Activated CD4-positive, alpha-beta memory T cell treated with anti-CD3 and anti-CD28 coated beads for 36 hours (primary cell): Measurements from ENCODE around the gene MX1. TPM values are rescaled to one million over a fixed set of nuclear protein-coding genes. Genes with fewer than 3 reads are reported as not detected.

ENCODE experiments used
- CTCF ChIA-PET: fragments of 350-600 bp; sonication (Branson Sonifier 250); formaldehyde crosslinking; loops from one replicate; lab custom pipeline; 2021; ENCODE audit warnings: antibody characterized with exemption, inconsistent platforms; lab: Charles Lee
- POLR2A ChIA-PET: fragments of 350-600 bp; sonication (Branson Sonifier 250); formaldehyde crosslinking; loops from one replicate; lab custom pipeline; 2021; ENCODE audit warnings: antibody characterized with exemption; lab: Charles Lee
- DNase-seq: peaks from one replicate; pipeline ENCODE4 v3.0.0-alpha.2; 2020
- H3K27ac Mint-ChIP-seq: one replicate; pipeline ENCODE4 v1.8.0; 2021; ENCODE audit warnings: mixed read lengths
- H3K27me3 Mint-ChIP-seq: one replicate; pipeline ENCODE4 v1.8.0; 2021; ENCODE audit warnings: mixed read lengths
- H3K36me3 Mint-ChIP-seq: one replicate; pipeline ENCODE4 v1.8.0; 2021; ENCODE audit warnings: mixed read lengths
- H3K4me1 Mint-ChIP-seq: one replicate; pipeline ENCODE4 v1.8.0; 2021; ENCODE audit warnings: low read depth, mixed read lengths
- H3K4me3 Mint-ChIP-seq: one replicate; pipeline ENCODE4 v1.8.0; 2021; ENCODE audit warnings: mild to moderate bottlenecking, mixed read lengths
- H3K9me3 Mint-ChIP-seq: one replicate; pipeline ENCODE4 v1.8.0; 2021; ENCODE audit warnings: mixed read lengths
- intact Hi-C: fragments of 100-400 bp; cut with micrococcal nuclease; formaldehyde crosslinking; loops from one replicate; pipeline ENCODE4 v1.15.1; 2023
- total RNA-seq, 2 experiments: library from RNA; stranded (reverse); gene quantifications; one replicate each; pipeline ENCODE4 v1.2.3, GENCODE V29; 2021

The MX1 gene
- total RNA-seq, 2 experiments from 2014 or later, result 106 TPM

DNA sequence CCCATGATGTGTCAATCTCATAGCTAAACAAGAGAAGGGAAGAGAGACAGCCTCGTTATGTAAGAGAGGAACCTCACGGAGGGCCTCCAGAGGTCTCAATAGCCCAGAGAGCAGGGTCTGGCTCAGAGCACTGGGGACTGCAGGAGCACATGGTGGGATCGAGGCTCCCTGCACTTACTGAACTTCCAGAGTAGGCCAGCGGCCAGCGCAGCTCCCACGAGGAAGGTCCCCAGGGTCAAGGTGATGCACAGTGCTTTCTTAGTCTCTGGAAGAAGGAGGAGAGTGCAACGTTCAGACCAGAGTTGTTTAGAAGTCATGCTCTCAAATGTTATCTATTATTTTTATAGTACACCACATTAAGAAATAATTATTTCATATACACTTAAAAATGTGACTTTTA is 63.3 kb downstream of the MX1 start:
- H3K4me1 Mint-ChIP-seq, result no peaks in the 10 kb centered on the region
- no peak overlapping the region for H3K27ac Mint-ChIP-seq
- peaks cover 17% of the 10 kb centered on the region for H3K27me3 Mint-ChIP-seq
- intact Hi-C loops, result no loop called here
- no peaks in the 10 kb centered on the region for H3K9me3 Mint-ChIP-seq
- POLR2A ChIA-PET, result no interaction called here
- H3K4me3 Mint-ChIP-seq, result no peak overlapping the region
- no peaks in the 10 kb centered on the region for H3K36me3 Mint-ChIP-seq
- CTCF ChIA-PET, result no interaction called here
- no peak for DNase-seq

DNA sequence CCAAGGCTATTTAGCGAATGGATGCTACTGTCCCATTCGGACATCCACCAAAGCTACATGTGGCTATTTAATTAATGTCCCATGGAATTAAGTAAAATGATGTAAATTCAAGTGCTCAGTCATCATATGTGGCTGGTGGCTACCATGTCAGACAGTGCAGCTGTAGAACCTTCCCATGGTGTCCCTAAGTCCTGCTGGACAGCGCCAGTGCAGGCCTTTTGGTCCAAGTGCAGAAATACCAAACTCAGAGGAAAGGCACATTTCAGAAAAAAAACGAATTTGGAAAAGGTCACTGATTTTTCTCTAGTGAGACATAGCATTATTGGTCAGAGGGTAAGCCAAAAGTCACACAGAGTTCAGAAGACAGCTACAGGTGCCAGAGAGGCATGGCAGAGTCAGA is 64.3 kb downstream of the MX1 start:
- H3K4me3 Mint-ChIP-seq, result no peak overlapping the region
- CTCF ChIA-PET, result no interaction called here
- no peaks in the 10 kb centered on the region for H3K4me1 Mint-ChIP-seq
- peaks cover 17% of the 10 kb centered on the region for H3K27me3 Mint-ChIP-seq
- POLR2A ChIA-PET, result no interaction called here
- DNase-seq, result no peak
- intact Hi-C loops, result no loop called here
- H3K27ac Mint-ChIP-seq, result no peak overlapping the region
- H3K9me3 Mint-ChIP-seq, result no peaks in the 10 kb centered on the region
- H3K36me3 Mint-ChIP-seq, result no peaks in the 10 kb centered on the region

DNA sequence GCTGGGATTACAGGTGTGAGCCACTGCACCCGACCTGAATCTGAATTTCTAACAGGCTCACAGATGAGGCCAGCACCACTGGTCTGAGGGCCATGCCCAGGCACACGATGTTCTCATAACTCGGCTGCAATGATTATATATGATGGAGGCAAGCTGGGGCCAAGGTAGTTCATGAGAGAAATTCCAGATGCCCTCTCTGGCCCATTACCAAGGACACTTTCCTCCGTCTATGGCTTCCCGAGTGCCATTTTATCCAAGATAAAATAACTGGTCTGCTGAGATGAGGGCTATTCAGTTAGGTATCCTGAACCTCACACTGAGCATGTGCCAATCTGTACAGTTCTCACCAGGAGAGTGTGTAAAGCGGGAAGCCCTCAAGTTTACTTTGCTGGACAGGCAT is 65.4 kb downstream of the MX1 start:
- no peak for DNase-seq
- no peak overlapping the region for H3K27ac Mint-ChIP-seq
- H3K27me3 Mint-ChIP-seq, result peaks cover 16% of the 10 kb centered on the region
- no peaks in the 10 kb centered on the region for H3K9me3 Mint-ChIP-seq
- POLR2A ChIA-PET, result no interaction called here
- no peak overlapping the region for H3K4me3 Mint-ChIP-seq
- no peaks in the 10 kb centered on the region for H3K36me3 Mint-ChIP-seq
- H3K4me1 Mint-ChIP-seq, result no peaks in the 10 kb centered on the region
- intact Hi-C loops, result no loop called here
- CTCF ChIA-PET, result interaction anchor here (0.6 kb wide), 1 partner anchor 228 kb away, joined by 3 read pairs; no protein-coding TSS in a partner anchor

DNA sequence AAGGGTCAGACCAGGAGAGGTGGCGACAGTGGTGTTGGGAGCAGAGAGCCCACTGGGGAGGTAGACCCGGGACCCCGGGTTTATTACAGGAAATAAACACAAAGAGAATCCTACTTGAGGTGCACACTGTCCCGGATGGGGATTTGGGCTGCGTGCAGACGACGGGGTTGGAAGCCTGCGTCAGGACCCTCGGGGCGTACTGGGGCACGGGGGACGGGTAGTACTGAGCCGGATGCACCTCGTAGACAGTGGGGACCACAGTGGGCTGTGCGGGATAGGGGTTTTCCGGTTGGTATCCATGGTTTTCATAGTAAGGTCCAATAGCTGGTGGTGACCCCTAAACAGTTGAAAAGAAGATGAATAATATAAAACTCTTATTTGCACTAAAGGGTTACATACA is 68.2 kb downstream of the MX1 start:
- intact Hi-C loops, result no loop called here
- CTCF ChIA-PET, result no interaction called here
- no peaks in the 10 kb centered on the region for H3K9me3 Mint-ChIP-seq
- no peak for DNase-seq
- peaks cover 10% of the 10 kb centered on the region for H3K27me3 Mint-ChIP-seq
- POLR2A ChIA-PET, result no interaction called here
- no peaks in the 10 kb centered on the region for H3K36me3 Mint-ChIP-seq
- H3K4me3 Mint-ChIP-seq, result no peak overlapping the region
- H3K27ac Mint-ChIP-seq, result no peak overlapping the region
- H3K4me1 Mint-ChIP-seq, result no peaks in the 10 kb centered on the region

DNA sequence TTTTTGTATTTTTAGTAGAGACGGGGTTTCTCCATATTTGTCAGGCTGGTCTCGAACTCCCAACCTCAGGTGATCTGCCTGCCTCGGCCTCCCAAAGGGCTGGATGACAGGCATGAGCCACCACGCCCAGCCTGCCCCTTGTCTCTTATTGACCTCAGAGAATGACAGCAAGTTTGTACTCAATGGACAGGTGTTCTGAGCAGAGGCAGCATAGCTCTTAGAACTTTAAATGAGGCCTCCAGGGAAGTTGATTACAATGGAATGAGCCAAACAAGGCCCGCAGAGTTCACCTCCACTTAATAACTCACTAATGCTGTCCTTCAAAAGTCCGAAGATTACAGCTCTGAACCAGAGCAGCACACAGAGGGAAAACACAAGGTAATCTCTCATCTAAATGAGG is 71.0 kb downstream of the MX1 start:
- Mint-ChIP-seq H3K27me3 (peaks cover 16% of the 10 kb centered on the region), H3K36me3 (no peaks in the 10 kb centered on the region), H3K27ac (no peak overlapping the region), H3K4me1 (no peaks in the 10 kb centered on the region), H3K4me3 (no peak overlapping the region), H3K9me3 (no peaks in the 10 kb centered on the region)
- POLR2A ChIA-PET, result no interaction called here
- no peak for DNase-seq
- intact Hi-C loops, result no loop called here
- CTCF ChIA-PET, result no interaction called here

DNA sequence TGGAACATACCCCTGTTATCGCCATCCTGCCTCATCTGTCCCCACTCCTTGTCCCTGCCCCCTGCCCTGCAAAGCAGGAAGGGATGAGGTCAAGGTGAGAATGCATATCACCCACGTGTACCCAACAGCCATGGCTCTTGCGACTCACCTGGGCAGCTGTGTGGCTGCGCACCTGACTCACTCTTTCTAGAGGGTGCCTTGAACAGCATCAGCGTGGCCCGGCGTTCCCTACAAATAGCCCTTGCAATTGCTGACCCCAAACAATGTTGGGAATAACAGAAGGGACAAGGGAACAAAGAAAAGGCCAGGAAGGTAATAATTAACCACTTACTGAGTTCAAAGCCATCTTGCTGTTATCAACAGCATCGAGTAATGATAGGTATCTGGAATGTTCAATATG is 71.7 kb downstream of the MX1 start:
- ChIA-PET CTCF (no interaction called here), POLR2A (no interaction called here)
- intact Hi-C loops, result no loop called here
- H3K9me3 Mint-ChIP-seq, result no peaks in the 10 kb centered on the region
- no peak for DNase-seq
- H3K36me3 Mint-ChIP-seq, result no peaks in the 10 kb centered on the region
- H3K4me3 Mint-ChIP-seq, result no peak overlapping the region
- H3K4me1 Mint-ChIP-seq, result no peaks in the 10 kb centered on the region
- H3K27ac Mint-ChIP-seq, result no peak overlapping the region
- peaks cover 20% of the 10 kb centered on the region for H3K27me3 Mint-ChIP-seq

DNA sequence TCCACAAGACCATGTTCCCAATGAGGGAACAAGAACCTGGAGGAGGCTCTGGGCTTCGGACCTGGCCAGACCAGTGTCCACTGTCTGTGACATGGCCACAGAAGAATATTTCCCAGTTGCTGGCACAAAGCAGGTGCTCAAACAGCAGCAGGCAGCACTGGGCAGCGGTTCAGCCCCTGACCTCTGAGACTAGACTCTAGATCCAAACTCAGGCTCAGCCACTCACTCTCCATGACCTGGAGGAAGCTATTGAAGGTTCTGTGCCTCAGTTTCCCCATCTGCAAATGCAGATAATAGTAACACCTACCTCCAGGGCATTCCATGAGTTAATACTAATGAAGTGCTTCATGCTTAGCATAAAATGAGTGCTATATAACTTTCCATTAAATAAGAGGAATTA is 73.9 kb downstream of the MX1 start:
- no peaks in the 10 kb centered on the region for H3K36me3 Mint-ChIP-seq
- intact Hi-C loops, result no loop called here
- H3K27me3 Mint-ChIP-seq, result peaks cover 23% of the 10 kb centered on the region
- H3K9me3 Mint-ChIP-seq, result no peaks in the 10 kb centered on the region
- ChIA-PET POLR2A (no interaction called here), CTCF (interaction anchor here (1.7 kb wide), 1 partner anchor 217 kb away, joined by 6 read pairs; no protein-coding TSS in a partner anchor)
- no peaks in the 10 kb centered on the region for H3K4me1 Mint-ChIP-seq
- H3K27ac Mint-ChIP-seq, result no peak overlapping the region
- DNase-seq, result no peak
- H3K4me3 Mint-ChIP-seq, result no peak overlapping the region

DNA sequence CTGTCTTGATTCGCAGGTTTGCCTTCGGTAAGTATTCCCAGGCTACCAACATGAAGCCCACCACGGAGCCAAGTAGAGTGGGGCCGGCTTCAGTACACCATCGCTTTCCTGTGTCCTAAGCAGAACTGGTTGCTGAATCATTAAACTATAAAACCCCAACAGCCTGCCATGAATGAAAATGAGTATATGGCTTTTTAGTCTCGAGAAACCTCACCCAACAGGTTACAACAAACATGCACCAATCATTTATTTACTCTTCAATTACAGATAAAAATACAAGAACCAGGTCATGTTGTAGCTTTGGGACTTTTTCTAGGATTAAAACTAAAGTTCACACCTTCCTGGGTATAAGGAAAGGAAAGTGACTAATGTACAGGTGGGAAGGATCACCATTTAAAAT is 74.3 kb downstream of the MX1 start:
- intact Hi-C loops, result no loop called here
- Mint-ChIP-seq H3K36me3 (no peaks in the 10 kb centered on the region), H3K4me3 (no peak overlapping the region), H3K9me3 (no peaks in the 10 kb centered on the region), H3K27me3 (peaks cover 23% of the 10 kb centered on the region), H3K4me1 (no peaks in the 10 kb centered on the region), H3K27ac (no peak overlapping the region)
- CTCF ChIA-PET, result no interaction called here
- POLR2A ChIA-PET, result no interaction called here
- DNase-seq, result no peak

DNA sequence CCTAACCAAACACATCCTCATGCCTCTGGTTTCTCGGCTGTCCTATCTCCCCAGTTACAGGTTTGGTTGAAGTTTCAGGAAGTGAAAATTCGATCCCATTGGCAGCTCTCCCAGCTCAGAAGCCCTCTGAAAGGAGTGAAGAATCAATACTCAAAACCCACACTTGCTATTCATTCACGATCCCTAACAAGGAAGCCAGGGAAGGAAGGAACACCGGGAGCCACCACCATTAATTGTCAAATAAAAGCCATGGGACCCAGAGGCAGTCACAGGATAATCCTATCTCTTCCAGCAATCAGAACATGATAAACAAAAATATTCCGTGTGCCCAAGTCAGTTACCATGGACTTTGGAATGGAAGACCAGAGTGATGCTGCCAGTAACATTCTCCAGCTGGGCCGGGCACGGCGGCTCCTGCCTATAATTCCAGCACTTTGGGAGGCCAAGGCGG is 74.9 kb downstream of the MX1 start:
- no peaks in the 10 kb centered on the region for H3K36me3 Mint-ChIP-seq
- no peaks in the 10 kb centered on the region for H3K4me1 Mint-ChIP-seq
- no peak overlapping the region for H3K4me3 Mint-ChIP-seq
- no peak for DNase-seq
- CTCF ChIA-PET, result no interaction called here
- H3K27ac Mint-ChIP-seq, result no peak overlapping the region
- POLR2A ChIA-PET, result no interaction called here
- peaks cover 27% of the 10 kb centered on the region for H3K27me3 Mint-ChIP-seq
- intact Hi-C loops, result no loop called here
- no peaks in the 10 kb centered on the region for H3K9me3 Mint-ChIP-seq

DNA sequence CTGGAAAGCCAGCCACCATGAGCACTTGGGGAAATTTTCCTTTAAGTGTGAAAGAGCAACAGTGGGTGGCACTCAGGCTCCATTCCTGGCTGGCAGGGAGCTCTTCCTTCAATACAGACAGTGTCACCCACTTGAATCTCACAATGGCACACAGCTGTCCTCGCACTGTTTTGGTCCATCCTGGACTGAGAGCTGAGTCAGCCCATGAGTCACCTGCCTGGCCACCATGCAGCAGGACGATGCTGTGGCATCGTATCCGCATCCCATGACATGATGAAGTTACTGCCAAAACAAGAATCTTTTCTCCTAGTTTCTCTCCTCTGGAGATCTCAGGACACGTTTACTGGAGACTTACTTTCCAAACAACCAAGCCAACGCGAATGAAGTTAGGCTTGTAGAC is 75.9 kb downstream of the MX1 start:
- intact Hi-C loops, result no loop called here
- H3K4me3 Mint-ChIP-seq, result no peak overlapping the region
- CTCF ChIA-PET, result no interaction called here

DNA sequence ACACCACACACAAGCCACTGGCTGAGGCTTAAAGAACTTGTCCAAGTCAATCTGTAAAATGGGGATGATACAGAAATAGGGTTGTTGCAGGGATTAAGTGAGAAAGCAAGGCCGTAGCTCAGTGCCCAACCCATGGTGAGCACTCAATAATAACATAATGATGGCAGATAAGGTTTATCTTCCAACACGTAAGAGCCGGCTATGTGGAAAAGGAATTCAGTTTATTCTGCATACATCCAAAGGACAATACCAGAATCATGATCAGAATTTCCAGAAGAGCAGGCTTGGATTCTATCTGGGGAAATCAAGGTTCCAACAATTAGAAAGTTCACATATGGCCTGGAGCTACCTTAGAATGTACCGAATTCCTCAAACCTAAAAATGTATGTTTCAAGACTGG is 77.3 kb downstream of the MX1 start:
- no peak overlapping the region for H3K27ac Mint-ChIP-seq
- peaks cover 37% of the 10 kb centered on the region for H3K27me3 Mint-ChIP-seq
- DNase-seq, result no peak
- no peak overlapping the region for H3K4me3 Mint-ChIP-seq
- no peaks in the 10 kb centered on the region for H3K4me1 Mint-ChIP-seq
- H3K9me3 Mint-ChIP-seq, result no peaks in the 10 kb centered on the region
- intact Hi-C loops, result no loop called here
- H3K36me3 Mint-ChIP-seq, result no peaks in the 10 kb centered on the region
- CTCF ChIA-PET, result no interaction called here
- POLR2A ChIA-PET, result no interaction called here

More for the DNA sequence above, 75.9 kb downstream of the MX1 start:
- Mint-ChIP-seq H3K27me3 (peaks cover 36% of the 10 kb centered on the region), H3K4me1 (no peaks in the 10 kb centered on the region), H3K9me3 (no peaks in the 10 kb centered on the region), H3K27ac (no peak overlapping the region), H3K36me3 (no peaks in the 10 kb centered on the region)
- POLR2A ChIA-PET, result no interaction called here
- no peak for DNase-seq

DNA sequence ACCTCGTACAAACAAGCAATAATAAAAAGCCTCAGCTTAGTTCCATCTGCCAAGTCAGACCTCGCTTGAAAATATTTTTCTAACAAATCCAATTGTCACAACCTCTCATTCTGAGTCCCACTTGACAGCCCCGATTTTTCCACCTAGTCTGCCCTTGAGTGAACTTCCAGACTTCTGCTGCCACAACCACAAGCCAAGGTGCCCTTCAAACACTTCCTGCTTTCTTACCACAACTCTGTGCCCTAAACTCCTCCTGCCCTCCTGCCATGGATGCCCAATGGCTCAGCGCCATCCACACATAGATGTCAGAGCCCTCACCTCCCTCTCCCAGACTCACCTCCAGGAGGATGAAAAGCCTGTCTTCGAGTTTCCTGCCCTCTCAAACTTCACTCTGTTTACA is 78.0 kb downstream of the MX1 start:
- Mint-ChIP-seq H3K9me3 (no peaks in the 10 kb centered on the region), H3K4me3 (no peak overlapping the region), H3K27ac (no peak overlapping the region), H3K36me3 (no peaks in the 10 kb centered on the region), H3K4me1 (peaks cover 2% of the 10 kb centered on the region), H3K27me3 (peaks cover 40% of the 10 kb centered on the region)
- intact Hi-C loops, result no loop called here
- CTCF ChIA-PET, result no interaction called here
- POLR2A ChIA-PET, result no interaction called here
- no peak for DNase-seq

DNA sequence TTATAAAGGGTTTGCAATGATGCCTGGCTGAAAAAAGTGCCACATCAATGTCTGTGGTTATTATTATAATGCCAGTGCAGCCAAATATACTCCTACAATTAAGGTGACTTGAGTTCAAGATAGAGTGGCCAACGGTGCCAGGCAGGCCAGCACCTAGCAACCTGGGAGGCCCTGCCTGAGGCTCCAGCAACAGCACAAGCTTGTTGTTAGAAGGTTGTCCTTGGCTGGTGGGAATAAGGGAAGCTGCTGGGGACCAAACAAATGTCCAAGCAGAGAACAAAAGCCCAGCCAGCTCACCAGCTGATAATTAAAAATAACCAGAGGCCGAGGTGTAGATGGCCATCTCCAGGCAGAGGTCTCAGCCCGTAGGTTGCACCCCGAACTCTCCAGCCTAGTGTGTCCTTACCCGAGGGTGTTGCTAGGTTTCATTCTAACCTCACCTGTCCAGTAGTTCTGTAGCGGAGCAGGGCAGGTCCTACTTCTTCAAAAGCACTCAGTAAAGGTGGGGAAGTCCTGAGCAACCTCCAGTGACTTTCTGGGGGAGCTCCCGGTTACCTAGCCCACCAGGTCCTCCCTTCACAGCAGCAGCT is 80.1 kb downstream of the MX1 start:
- POLR2A ChIA-PET, result no interaction called here
- Mint-ChIP-seq H3K9me3 (no peaks in the 10 kb centered on the region), H3K27ac (no peak overlapping the region), H3K36me3 (no peaks in the 10 kb centered on the region), H3K27me3 (peaks cover 43% of the 10 kb centered on the region), H3K4me3 (no peak overlapping the region), H3K4me1 (peaks cover 3% of the 10 kb centered on the region)
- CTCF ChIA-PET, result no interaction called here
- no peak for DNase-seq
- intact Hi-C loops, result no loop called here
